SU-DHL-6 (cell line): ENCODE data around the gene ARHGEF28.

ENCODE experiments used
- H2AFZ ChIP-seq: fragments of 200-600 bp; sonication (generic); 2 replicates; pipeline ENCODE4 v1.6.1; 2014; ENCODE audit warnings: low read depth, mild to moderate bottlenecking, moderate library complexity, mixed read lengths, antibody characterized with exemption, low read length; ENCODE audit not compliant: severe bottlenecking
- H3F3A ChIP-seq: fragments of 200-600 bp; shearing (Covaris generic); 2 replicates; pipeline ENCODE4 v1.6.0; 2016; ENCODE audit warnings: antibody characterized with exemption, mild to moderate bottlenecking; ENCODE audit not compliant: insufficient read depth
- H3K27ac ChIP-seq: fragments of 200-600 bp; sonication (generic); 2 replicates; pipeline ENCODE4 v1.5.1; 2016; ENCODE audit warnings: low read depth, mild to moderate bottlenecking, low read length, moderate library complexity, mixed read lengths
- H3K27me3 ChIP-seq: fragments of 200-600 bp; sonication (generic), shearing (Covaris generic); 2 replicates; pipeline ENCODE4 v1.6.0; 2014; ENCODE audit warnings: mild to moderate bottlenecking, low read length
- H3K36me3 ChIP-seq: fragments of 200-600 bp; sonication (generic); 2 replicates; pipeline ENCODE4 v1.6.1; 2014; ENCODE audit warnings: mild to moderate bottlenecking, low read length, mixed read lengths
- H3K4me2 ChIP-seq: fragments of 300-600, 200-600 bp; shearing (Covaris generic), sonication (generic); 2 replicates; pipeline ENCODE4 v1.6.0; 2014; ENCODE audit warnings: low read length, low read depth, mild to moderate bottlenecking; ENCODE audit not compliant: poor library complexity, severe bottlenecking
- H3K4me3 ChIP-seq: fragments of 200-600 bp; sonication (generic); 2 replicates; pipeline ENCODE4 v1.5.1; 2014; ENCODE audit warnings: antibody characterized with exemption, low read length, mild to moderate bottlenecking, mixed read lengths; ENCODE audit not compliant: insufficient read depth, poor library complexity, severe bottlenecking
- H3K79me2 ChIP-seq: fragments of 200-600 bp; sonication (generic); 2 replicates; pipeline ENCODE4 v1.6.1; 2014; ENCODE audit warnings: mild to moderate bottlenecking, low read length, moderate library complexity; ENCODE audit not compliant: insufficient read depth
- H3K9ac ChIP-seq: fragments of 200-600 bp; sonication (generic); 2 replicates; pipeline ENCODE4 v1.7.0; 2014; ENCODE audit warnings: mild to moderate bottlenecking, low read length
- H3K9me2 ChIP-seq: fragments of 200-600 bp; sonication (generic); replicated peaks from 2 replicates; pipeline ENCODE4 v1.6.1; 2014; ENCODE audit warnings: low read length; ENCODE audit not compliant: insufficient read depth
- H3K9me3 ChIP-seq: fragments of 200-600 bp; sonication (generic); 2 replicates; pipeline ENCODE4 v1.6.1; 2014; ENCODE audit warnings: low read length, mixed read lengths; ENCODE audit not compliant: insufficient read depth
- H4K20me1 ChIP-seq: fragments of 200-600 bp; sonication (generic); 2 replicates; pipeline ENCODE4 v1.6.1; 2014; ENCODE audit warnings: low read depth, mild to moderate bottlenecking, antibody characterized with exemption, low read length, moderate library complexity, mixed read lengths
- EZH2phosphoT487 ChIP-seq: fragments of 200-600 bp; sonication (generic), shearing (Covaris generic); conservative IDR thresholded peaks from 2 replicates; pipeline ENCODE4 v1.6.1; 2018; ENCODE audit warnings: mild to moderate bottlenecking, antibody characterized with exemption, low read length, moderate library complexity, mixed read lengths
- TF ChIP-seq, protein P1 (sequence below): fragments of 200-600 bp; sonication (generic); IDR thresholded peaks from one replicate; pipeline ENCODE4 v1.5.1; 2017; ENCODE audit warnings: antibody characterized with exemption, mild to moderate bottlenecking, low read length, moderate library complexity; ENCODE audit not compliant: insufficient read depth, poor library complexity, severe bottlenecking

ARHGEF28 gene

DNA sequence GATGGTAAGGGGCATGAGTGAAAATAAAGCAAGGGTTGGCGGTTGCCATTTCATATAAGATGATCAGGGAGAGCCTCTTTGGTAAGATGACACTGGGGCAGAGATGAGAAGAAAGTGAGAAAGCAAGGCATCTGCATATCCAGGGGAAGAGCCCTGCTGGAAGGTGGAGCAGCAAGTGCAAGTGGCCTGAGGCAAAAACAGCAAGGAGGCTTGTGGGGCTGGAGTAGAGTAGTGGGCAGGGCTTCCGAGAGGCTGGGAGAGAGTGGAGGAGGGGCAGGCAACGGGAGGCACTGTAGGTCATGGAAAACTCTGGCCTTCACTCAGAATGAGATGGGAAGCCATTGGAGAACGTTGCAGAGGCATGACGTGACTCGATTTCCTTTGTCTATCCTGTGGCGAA lies 199.2 kb downstream of the ARHGEF28 start:
- Histone ChIP-seq H3K4me2 (no peak overlapping the region), H3K4me3 (no peak overlapping the region), H4K20me1 (no peaks in the 10 kb centered on the region), H3K9me3 (no peaks in the 10 kb centered on the region), H3K9me2 (no peaks in the 10 kb centered on the region), H3K27me3 (no peaks in the 10 kb centered on the region), H3F3A (no peaks in the 10 kb centered on the region), H3K9ac (no peak overlapping the region), H3K79me2 (no peaks in the 10 kb centered on the region), H3K27ac (no peak overlapping the region), H3K36me3 (no peaks in the 10 kb centered on the region), H2AFZ (no peak overlapping the region)
- TF ChIP-seq EZH2phosphoT487 = no peak
- TF ChIP-seq, protein P1, sequence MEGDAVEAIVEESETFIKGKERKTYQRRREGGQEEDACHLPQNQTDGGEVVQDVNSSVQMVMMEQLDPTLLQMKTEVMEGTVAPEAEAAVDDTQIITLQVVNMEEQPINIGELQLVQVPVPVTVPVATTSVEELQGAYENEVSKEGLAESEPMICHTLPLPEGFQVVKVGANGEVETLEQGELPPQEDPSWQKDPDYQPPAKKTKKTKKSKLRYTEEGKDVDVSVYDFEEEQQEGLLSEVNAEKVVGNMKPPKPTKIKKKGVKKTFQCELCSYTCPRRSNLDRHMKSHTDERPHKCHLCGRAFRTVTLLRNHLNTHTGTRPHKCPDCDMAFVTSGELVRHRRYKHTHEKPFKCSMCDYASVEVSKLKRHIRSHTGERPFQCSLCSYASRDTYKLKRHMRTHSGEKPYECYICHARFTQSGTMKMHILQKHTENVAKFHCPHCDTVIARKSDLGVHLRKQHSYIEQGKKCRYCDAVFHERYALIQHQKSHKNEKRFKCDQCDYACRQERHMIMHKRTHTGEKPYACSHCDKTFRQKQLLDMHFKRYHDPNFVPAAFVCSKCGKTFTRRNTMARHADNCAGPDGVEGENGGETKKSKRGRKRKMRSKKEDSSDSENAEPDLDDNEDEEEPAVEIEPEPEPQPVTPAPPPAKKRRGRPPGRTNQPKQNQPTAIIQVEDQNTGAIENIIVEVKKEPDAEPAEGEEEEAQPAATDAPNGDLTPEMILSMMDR = no peak

DNA sequence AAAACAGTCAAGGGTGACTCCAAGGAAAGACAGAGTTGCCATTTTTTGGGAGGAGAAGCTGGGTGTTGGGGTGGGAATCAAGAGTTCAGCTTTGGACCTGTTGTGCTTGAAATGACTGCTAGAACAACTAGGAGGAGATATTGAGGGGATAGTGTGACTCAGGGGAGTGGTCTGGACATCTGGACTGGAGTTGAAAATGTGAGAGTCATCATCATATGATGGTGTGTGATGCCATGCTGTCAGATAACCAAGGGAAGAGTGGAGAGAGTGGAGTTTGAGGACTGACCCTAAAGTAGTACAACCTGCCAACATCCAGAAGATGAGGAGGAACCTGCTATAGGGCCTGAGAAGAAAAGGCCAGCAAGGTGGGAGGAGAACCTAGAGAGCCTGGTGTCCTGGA lies 199.7 kb downstream of the ARHGEF28 start:
- H2AFZ ChIP-seq = no peak overlapping the region
- H3F3A ChIP-seq = no peaks in the 10 kb centered on the region
- H3K79me2 ChIP-seq = no peaks in the 10 kb centered on the region
- no peak overlapping the region for H3K27ac ChIP-seq
- H3K4me3 ChIP-seq = no peak overlapping the region
- H3K9ac ChIP-seq = no peak overlapping the region
- H3K27me3 ChIP-seq = no peaks in the 10 kb centered on the region
- no peak overlapping the region for H3K4me2 ChIP-seq
- H3K9me2 ChIP-seq = no peaks in the 10 kb centered on the region
- no peaks in the 10 kb centered on the region for H3K36me3 ChIP-seq
- no peaks in the 10 kb centered on the region for H4K20me1 ChIP-seq
- no peaks in the 10 kb centered on the region for H3K9me3 ChIP-seq
- no peak for TF ChIP-seq EZH2phosphoT487
- TF ChIP-seq, protein P1 = no peak

DNA sequence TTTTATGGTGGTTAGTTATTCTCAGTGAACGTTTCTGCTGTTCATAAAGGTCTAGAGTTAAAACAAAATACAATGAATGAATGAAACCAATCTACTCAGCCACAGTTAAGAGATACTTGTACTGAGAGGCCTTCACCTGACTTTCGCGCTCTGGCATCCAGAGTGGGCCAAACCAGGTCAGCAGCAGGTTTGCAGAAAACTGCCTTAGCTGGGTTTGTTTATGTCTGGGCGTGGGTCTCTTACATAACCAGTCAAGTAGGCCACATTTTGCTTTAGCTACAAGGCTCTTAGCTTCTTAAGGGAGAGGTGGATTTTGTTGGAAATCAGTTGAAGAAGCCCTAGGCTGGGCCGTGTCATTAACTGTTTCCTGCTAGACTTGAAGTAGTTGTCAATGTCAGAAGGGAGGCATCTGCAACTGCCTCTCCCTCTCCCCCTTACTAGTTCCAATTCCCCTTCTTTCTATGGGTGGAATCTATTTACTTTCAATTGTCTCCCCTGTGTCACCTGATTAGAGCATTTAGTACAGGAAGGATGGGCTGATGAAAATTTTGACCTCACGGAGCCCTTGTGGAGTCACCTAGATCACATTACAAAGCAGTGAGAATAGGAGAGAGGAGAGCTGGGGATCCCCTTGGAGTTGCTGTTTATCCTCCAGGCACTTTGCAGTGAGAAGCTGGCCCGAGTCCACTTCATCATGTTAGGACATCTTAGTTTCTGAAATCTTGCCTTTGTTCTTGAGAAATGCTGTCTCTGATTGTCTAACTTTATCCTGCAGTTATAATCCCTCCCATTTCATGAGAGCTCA lies 200.5 kb downstream of the ARHGEF28 start:
- no peak overlapping the region for H3K4me3 ChIP-seq
- H2AFZ ChIP-seq = no peak overlapping the region
- no peak overlapping the region for H3K27ac ChIP-seq
- H3K36me3 ChIP-seq = no peaks in the 10 kb centered on the region
- no peaks in the 10 kb centered on the region for H3K27me3 ChIP-seq
- TF ChIP-seq, protein P1 = no peak
- no peak for TF ChIP-seq EZH2phosphoT487
- no peak overlapping the region for H3K9ac ChIP-seq
- H3K9me2 ChIP-seq = no peaks in the 10 kb centered on the region
- no peaks in the 10 kb centered on the region for H3K79me2 ChIP-seq
- H3K4me2 ChIP-seq = no peak overlapping the region
- no peaks in the 10 kb centered on the region for H3K9me3 ChIP-seq
- no peaks in the 10 kb centered on the region for H3F3A ChIP-seq
- no peaks in the 10 kb centered on the region for H4K20me1 ChIP-seq
